Measurements from ENCODE around the gene AKAP6. TPM values are rescaled to one million over a fixed set of nuclear protein-coding genes. Genes with fewer than 3 reads are reported as not detected.

Gene AKAP6
- total and polyA plus RNA-seq, 8 donors, result 3.7 to 7.2 (median 6.0) TPM

DNA sequence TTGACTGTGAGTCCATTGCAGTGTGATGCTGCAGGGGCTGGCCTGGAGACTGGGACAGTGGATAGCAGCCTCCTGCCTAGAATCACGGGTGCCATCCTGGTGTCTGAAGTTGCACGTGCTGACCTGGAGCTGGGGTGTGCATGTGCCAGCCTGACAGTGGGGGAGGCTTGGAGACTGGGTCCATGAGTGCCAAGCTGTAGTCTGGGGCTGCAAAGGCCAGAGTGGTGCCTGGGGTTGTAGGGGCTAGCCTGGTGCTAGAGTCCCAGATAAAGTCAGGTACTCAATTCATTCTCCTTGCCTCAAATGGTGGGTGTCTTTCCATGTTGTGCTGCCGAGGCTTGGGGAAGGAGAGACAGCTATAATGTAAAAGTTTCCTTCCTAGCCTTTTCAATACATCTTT, 427.7 kb downstream of the AKAP6 start:
- Histone ChIP-seq H3K9me3 (peaks cover 0 to 33% of the 10 kb centered on the region in 2 donors), H3K4me3 (no peak overlapping the region), H3K27ac (no peak overlapping the region), H3K4me1 (no peaks in the 10 kb centered on the region), H3K36me3 (no peaks in the 10 kb centered on the region), H3K27me3 (no peaks in the 10 kb centered on the region)
- intact Hi-C loops (cut with DNase I), result no loop called here
- no peak for TF ChIP-seq CTCF (IDR thresholded peaks at IDR 0.05)
- ATAC-seq (no peak), DNase-seq (no peak)

DNA sequence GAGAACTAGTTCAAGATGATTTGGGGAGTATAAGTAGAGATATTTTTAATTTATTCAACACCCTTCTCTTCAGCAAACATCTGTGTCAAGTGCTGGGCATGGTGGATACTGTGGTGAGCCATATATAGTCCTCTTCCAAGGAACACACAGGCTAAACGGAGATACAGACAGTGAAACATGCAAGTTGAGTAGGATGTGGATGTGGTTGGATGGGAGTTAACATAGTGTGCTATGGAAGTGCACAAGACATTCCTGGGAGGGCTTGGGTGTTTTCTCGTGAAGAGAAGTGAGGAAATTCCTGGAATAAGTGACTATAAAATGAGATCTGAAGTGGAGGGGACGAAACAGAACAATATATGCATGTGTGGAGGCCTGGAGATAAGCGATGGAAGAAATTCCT, 428.5 kb downstream of the AKAP6 start:
- Histone ChIP-seq H3K27me3 (no peaks in the 10 kb centered on the region), H3K9me3 (peaks cover 0 to 33% of the 10 kb centered on the region in 2 donors), H3K4me1 (no peaks in the 10 kb centered on the region), H3K4me3 (no peak overlapping the region), H3K36me3 (no peaks in the 10 kb centered on the region), H3K27ac (no peak overlapping the region)
- ATAC-seq, result no peak
- DNase-seq, result no peak
- no peak for TF ChIP-seq CTCF (IDR thresholded peaks at IDR 0.05)
- intact Hi-C loops (cut with DNase I), result no loop called here

DNA sequence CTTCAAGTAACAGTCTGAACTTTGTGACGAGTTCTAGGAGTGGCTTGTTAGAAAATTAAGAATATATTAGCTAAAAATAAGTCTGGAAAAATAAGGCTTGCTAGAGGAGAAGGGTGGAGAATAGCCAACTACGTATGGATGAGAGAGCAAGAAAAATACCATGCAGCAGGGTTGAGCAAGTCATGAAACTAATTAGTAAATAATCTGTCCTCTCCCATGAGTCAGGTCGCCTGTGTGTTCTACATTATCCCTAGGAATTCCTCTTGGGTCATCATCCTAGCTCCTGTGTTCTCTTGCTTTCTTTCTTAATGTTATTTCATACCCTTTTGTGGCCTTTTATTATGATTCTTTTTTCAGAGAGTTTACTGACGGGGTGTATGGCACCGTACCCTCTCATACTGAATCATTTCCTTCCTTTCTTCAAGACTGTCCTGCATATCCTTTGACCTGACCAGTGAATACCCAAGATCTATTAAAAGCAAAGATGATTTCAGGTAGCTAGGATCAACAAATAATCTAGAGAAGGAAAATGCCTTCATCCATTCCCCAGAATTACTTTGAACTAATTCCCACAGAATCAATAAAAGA, 432.4 kb downstream of the AKAP6 start:
- no peaks in the 10 kb centered on the region for H3K4me1 ChIP-seq
- no peaks in the 10 kb centered on the region for H3K36me3 ChIP-seq
- no peak overlapping the region for H3K27ac ChIP-seq
- TF ChIP-seq CTCF (IDR thresholded peaks at IDR 0.05), result no peak
- H3K27me3 ChIP-seq, result no peaks in the 10 kb centered on the region
- intact Hi-C loops (cut with DNase I), result no loop called here
- H3K9me3 ChIP-seq, result peaks cover 0 to 3% of the 10 kb centered on the region in 2 donors
- ATAC-seq (no peak), DNase-seq (no peak)
- H3K4me3 ChIP-seq, result no peak overlapping the region

DNA sequence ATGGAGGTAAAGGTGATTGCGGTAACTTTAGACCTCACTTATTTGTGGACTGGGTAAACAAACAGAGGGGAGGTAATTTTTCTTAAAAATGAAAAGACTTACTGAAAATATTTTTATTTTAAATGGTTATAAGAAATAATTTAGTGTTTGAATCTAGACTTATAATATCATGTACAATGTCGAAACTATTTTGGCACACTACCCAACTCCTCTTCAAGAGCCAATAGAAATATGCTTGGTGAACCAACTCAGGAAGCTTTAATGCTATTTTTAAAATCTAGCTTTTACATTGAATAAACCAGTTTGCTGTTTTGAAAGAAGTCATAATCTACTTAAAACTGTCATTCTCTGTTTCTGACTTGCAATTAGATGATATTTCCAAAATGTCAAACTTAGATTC, 433.8 kb downstream of the AKAP6 start:
- no peak for TF ChIP-seq CTCF (IDR thresholded peaks at IDR 0.05)
- Histone ChIP-seq H3K36me3 (no peaks in the 10 kb centered on the region), H3K27ac (no peak overlapping the region), H3K4me1 (no peaks in the 10 kb centered on the region), H3K4me3 (no peak overlapping the region), H3K27me3 (no peaks in the 10 kb centered on the region), H3K9me3 (no peaks in the 10 kb centered on the region)
- ATAC-seq, result no peak
- intact Hi-C loops (cut with DNase I), result no loop called here
- DNase-seq, result peak in 2 of 4 donors; percentile 23 to 46

GRCh38 chr14:32763673-32764072, 434.6 kb downstream of the AKAP6 start:
- Histone ChIP-seq H3K4me3 (no peak overlapping the region), H3K9me3 (no peaks in the 10 kb centered on the region), H3K36me3 (no peaks in the 10 kb centered on the region), H3K27me3 (no peaks in the 10 kb centered on the region), H3K27ac (no peak overlapping the region), H3K4me1 (no peaks in the 10 kb centered on the region)
- DNase-seq (no peak), ATAC-seq (no peak)
- no peak for TF ChIP-seq CTCF (IDR thresholded peaks at IDR 0.05)
- intact Hi-C loops (cut with DNase I), result no loop called here
